Sigmoid colon (tissue), 4 donors: ENCODE measurements around the gene PHF19.

Source experiments
- CTCF ChIP-seq, 4 experiments: fragments of 450-650 bp in 3 of 4; fragments of 200-600 bp in 1 of 4; IDR thresholded peaks; one replicate each; pipeline ENCODE4 v1.5.1; 2016 to 2019; ENCODE audit warnings: antibody characterized with exemption in 4 of 4, mild to moderate bottlenecking in 3 of 4, moderate library complexity in 2 of 4
- EP300 ChIP-seq, 4 donors: sonication (generic); formaldehyde crosslinking; IDR thresholded peaks; one replicate each; pipeline ENCODE4 v1.6.1; 2017; ENCODE audit warnings: antibody characterized with exemption in 4 of 4
- POLR2A ChIP-seq, 2 donors: fragments of 450-650 bp; IDR thresholded peaks; one replicate each; pipeline ENCODE4 v1.6.1; 2016; ENCODE audit warnings: antibody characterized with exemption in 2 of 2, mild to moderate bottlenecking in 2 of 2, moderate library complexity in 2 of 2
- POLR2AphosphoS5 ChIP-seq, 4 donors: sonication (generic); formaldehyde crosslinking; IDR thresholded peaks; one replicate each; pipeline ENCODE4 v1.6.1; 2017; ENCODE audit warnings: antibody characterized with exemption in 4 of 4

- TF ChIP-seq EP300 (IDR thresholded peaks at IDR 0.05) (no peak), POLR2AphosphoS5 (IDR thresholded peaks at IDR 0.05) (no peak), CTCF (IDR thresholded peaks at IDR 0.05) (no peak), POLR2A (IDR thresholded peaks at IDR 0.05) (no peak)
These were observed 27.3 kb upstream of the PHF19 start for GRCh38 chr9:120904061-120904977.
